Activated T-cell treated with anti-CD3 and anti-CD28 coated beads, Interleukin-2, amount 50 U/mL, for 72 hours (primary cell): ENCODE measurements around the gene EHBP1. TPM values are rescaled to one million over a fixed set of nuclear protein-coding genes. Genes with fewer than 3 reads are reported as not detected.

Experiments used
- ATAC-seq, 2 donors: fragments of 150-1000 bp; cut with Tn5 transposase; replicated peaks in 1 of 2; 2 replicates each; pipeline ENCODE4 v1.10.0; 2021; ENCODE audit warnings: moderate library complexity in 2 of 2, mild to moderate bottlenecking in 1 of 2
- DNase-seq, 2 donors: peaks; one replicate each; pipeline ENCODE4 v3.0.0; 2021 to 2022; ENCODE audit warnings: mixed read lengths in 1 of 2
- H3K27ac Mint-ChIP-seq: one replicate; pipeline ENCODE4 v1.8.0; 2022; ENCODE audit warnings: mild to moderate bottlenecking, moderate library complexity, mixed read lengths
- H3K27me3 Mint-ChIP-seq: one replicate; pipeline ENCODE4 v1.8.0; 2022; ENCODE audit warnings: low read depth, mixed read lengths
- H3K36me3 Mint-ChIP-seq, 2 donors: one replicate each; pipeline ENCODE4 v1.8.0; 2022; ENCODE audit warnings: mixed read lengths in 2 of 2, mild to moderate bottlenecking in 1 of 2; ENCODE audit not compliant: insufficient read depth in 2 of 2
- H3K4me1 Mint-ChIP-seq: one replicate; pipeline ENCODE4 v1.8.0; 2022; ENCODE audit warnings: low read depth, mixed read lengths
- H3K4me3 Mint-ChIP-seq, 2 donors: one replicate each; pipeline ENCODE4 v1.8.0; 2022; ENCODE audit warnings: mild to moderate bottlenecking in 2 of 2, mixed read lengths in 2 of 2, moderate library complexity in 2 of 2
- H3K9me3 Mint-ChIP-seq, 2 donors: one replicate each; pipeline ENCODE4 v1.8.0; 2022; ENCODE audit warnings: mixed read lengths in 2 of 2
- total RNA-seq, 2 donors: library from RNA; stranded (reverse); gene quantifications; one replicate each; pipeline ENCODE4 v1.2.3, GENCODE V29; 2022

The EHBP1 gene
- total RNA-seq, 2 donors from 2014 or later, result 28.8 to 32.0 TPM

DNA sequence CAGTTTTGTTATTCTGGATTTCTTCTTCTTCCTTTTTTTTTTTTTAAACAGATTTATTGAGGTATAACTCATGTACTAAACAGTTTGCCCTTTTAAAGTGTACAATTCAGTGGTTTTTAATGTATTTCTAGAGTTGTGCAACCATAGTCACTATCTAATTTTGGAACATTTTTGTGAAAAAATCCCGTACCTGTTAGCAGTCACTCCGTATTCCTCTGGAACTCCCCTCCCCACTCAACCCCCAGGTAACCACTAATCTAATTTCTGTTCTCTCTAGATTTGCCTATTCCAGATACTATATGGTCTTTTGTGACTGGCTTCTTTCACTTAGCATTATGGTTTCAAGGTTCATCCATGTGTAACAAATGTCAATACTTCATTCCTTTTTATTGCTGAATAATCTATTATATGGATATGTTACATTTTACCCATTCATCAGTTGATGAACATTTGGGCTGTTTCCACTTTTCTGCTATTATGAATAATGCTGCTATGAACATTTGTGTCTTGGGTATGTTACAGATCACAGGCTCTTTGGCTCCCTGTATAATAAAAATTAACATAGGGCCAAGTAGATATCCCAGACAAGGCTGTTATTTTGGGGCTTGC lies 21.9 kb downstream of the EHBP1 start:
- ATAC-seq (no peak), DNase-seq (no peak)
- peaks cover 4% of the 10 kb centered on the region for H3K4me1 Mint-ChIP-seq
- H3K4me3 Mint-ChIP-seq, result no peak overlapping the region
- peaks cover 17 to 20% of the 10 kb centered on the region in 2 donors for H3K36me3 Mint-ChIP-seq
- no peak overlapping the region for H3K27ac Mint-ChIP-seq
- no peaks in the 10 kb centered on the region for H3K27me3 Mint-ChIP-seq
- H3K9me3 Mint-ChIP-seq, result peaks cover 8 to 19% of the 10 kb centered on the region in 2 donors

GRCh38 chr2:62727876-62728566 lies 22.5 kb downstream of the EHBP1 start:
- H3K27me3 Mint-ChIP-seq, result no peaks in the 10 kb centered on the region
- peaks cover 7% of the 10 kb centered on the region for H3K4me1 Mint-ChIP-seq
- no peak for ATAC-seq
- no peak overlapping the region for H3K4me3 Mint-ChIP-seq
- peaks cover 11 to 17% of the 10 kb centered on the region in 2 donors for H3K9me3 Mint-ChIP-seq
- peaks cover 17 to 20% of the 10 kb centered on the region in 2 donors for H3K36me3 Mint-ChIP-seq
- DNase-seq, result no peak
- no peak overlapping the region for H3K27ac Mint-ChIP-seq

DNA sequence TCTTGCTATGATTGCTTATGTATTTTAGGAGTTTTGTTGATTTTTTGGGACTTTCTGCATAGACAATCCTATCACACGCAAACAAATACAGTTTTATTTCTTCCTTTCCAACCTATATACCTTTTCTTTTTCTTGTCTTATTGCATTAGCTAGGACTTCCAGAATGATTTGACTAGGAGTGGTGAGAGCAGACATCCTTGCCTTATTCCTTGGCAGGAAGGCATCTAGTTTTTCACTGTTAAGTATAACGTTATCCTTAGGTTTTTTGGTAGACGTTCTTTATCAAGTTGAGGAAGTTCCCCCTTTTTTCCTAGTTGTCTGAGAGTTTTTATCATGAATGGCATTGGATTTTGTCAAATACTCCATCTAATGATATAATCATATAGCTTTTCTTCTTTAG lies 25.8 kb downstream of the EHBP1 start:
- Mint-ChIP-seq H3K9me3 (peaks cover 11 to 13% of the 10 kb centered on the region in 2 donors), H3K27me3 (no peaks in the 10 kb centered on the region), H3K27ac (no peak overlapping the region), H3K4me1 (peaks cover 9% of the 10 kb centered on the region), H3K4me3 (no peak overlapping the region), H3K36me3 (peaks cover 13 to 17% of the 10 kb centered on the region in 2 donors)
- ATAC-seq, result no peak
- DNase-seq, result no peak

DNA sequence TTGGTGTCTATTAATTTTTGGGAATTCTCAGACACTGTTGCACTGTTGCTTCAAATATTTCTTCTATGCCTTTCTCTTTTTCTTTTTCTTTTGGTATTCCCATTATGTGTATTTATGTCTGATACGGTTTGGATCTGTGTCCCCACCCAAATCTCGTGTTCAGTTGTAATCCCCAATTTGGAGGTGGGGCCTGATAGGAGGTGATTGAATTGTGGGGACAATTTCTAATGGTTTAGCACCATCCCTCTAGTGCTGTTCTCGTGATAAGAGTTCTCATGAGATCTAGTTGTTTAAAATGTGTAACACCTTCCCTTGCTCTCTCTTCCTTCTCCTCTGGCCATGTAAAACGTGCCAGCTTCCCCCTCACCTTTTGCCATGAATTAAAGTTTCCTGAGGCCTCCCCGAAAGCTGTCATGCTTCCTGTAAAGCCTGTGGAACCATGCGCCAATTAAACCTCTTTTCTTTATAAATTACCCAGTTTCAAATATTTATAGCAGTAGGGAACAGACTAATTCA lies 26.8 kb downstream of the EHBP1 start:
- H3K4me1 Mint-ChIP-seq, result peaks cover 6% of the 10 kb centered on the region
- ATAC-seq (no peak), DNase-seq (no peak)
- H3K27me3 Mint-ChIP-seq, result no peaks in the 10 kb centered on the region
- peaks cover 11 to 13% of the 10 kb centered on the region in 2 donors for H3K9me3 Mint-ChIP-seq
- no peak overlapping the region for H3K4me3 Mint-ChIP-seq
- H3K27ac Mint-ChIP-seq, result peak overlapping the region; percentile 69
- H3K36me3 Mint-ChIP-seq, result peaks cover 13 to 17% of the 10 kb centered on the region in 2 donors

- DNase-seq, result no peak
- no peak overlapping the region for H3K27ac Mint-ChIP-seq
Measured at GRCh38 chr2:62733546-62733945, 28.0 kb downstream of the EHBP1 start.

DNA sequence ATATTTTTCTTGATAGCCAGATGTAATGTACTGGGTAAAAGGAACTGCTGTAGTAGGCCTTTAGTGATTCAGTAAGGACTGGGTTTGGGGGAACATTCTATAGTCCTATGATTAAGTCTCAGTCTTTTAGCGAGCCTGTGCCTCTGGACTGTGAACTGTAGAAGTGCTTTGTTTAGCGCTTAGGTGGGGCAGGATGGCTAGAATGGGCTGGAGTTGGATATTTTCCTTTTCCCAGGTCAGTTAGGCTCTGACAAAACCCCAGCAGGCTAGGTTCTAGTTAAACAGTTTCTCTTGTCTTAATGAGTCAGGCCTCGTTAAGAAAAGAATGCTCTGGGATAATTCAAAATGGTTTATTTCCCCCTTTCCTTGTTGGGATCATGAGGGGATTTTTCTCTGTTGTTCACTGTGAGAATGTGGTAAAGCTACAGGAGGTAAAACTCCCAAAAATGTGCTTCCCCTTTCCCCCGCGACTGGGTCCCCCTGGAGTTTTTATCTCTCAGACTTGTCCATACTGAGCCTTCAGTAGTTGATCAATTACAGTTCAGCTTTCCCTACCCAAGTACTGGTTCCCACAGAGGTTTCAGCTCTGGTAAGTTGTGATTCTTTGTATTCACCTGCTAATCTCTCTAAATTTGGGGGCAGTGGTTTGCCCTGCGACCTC lies 31.5 kb downstream of the EHBP1 start:
- H3K4me1 Mint-ChIP-seq, result peaks cover 18% of the 10 kb centered on the region
- H3K4me3 Mint-ChIP-seq, result no peak overlapping the region
- no peak overlapping the region for H3K27ac Mint-ChIP-seq
- no peak for ATAC-seq
- no peaks in the 10 kb centered on the region for H3K27me3 Mint-ChIP-seq
- H3K36me3 Mint-ChIP-seq, result peaks cover 7 to 11% of the 10 kb centered on the region in 2 donors
- peaks cover 5 to 6% of the 10 kb centered on the region in 2 donors for H3K9me3 Mint-ChIP-seq
- no peak for DNase-seq

More at GRCh38 chr2:62733546-62733945, 28.0 kb downstream of the EHBP1 start:
- Mint-ChIP-seq H3K4me3 (no peak overlapping the region), H3K9me3 (peaks cover 11 to 13% of the 10 kb centered on the region in 2 donors), H3K36me3 (peaks cover 13 to 17% of the 10 kb centered on the region in 2 donors), H3K4me1 (peaks cover 11% of the 10 kb centered on the region), H3K27me3 (no peaks in the 10 kb centered on the region)
- no peak for ATAC-seq

GRCh38 chr2:62738981-62739936 lies 33.7 kb downstream of the EHBP1 start:
- Mint-ChIP-seq H3K9me3 (no peaks in the 10 kb centered on the region), H3K4me3 (peak overlapping the region in 1 of 2 donors; percentile 31), H3K27ac (peak overlapping the region; percentile 80), H3K36me3 (no peaks in the 10 kb centered on the region), H3K4me1 (peaks cover 22% of the 10 kb centered on the region), H3K27me3 (no peaks in the 10 kb centered on the region)
- no peak for DNase-seq
- ATAC-seq, result no peak

DNA sequence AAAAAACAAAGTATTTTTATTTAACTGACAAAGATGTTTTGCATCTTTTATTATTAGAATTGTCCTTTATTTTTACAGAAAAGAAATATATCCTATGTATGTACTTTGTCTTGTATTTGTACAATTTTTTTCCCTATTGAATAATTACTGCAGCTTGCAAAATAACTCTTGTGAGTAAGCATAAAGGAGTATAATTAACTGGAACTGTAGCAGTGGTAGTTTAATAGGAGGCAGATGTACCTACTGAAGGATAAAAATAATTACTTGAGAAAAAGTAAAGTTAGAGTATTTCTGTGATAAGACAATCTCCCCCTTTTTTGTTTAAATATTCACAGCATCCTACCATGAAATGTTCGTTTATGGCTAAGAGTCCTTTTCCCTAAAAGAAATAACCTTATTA lies 34.7 kb downstream of the EHBP1 start:
- Mint-ChIP-seq H3K4me1 (peaks cover 22% of the 10 kb centered on the region), H3K36me3 (no peaks in the 10 kb centered on the region), H3K9me3 (no peaks in the 10 kb centered on the region), H3K27ac (no peak overlapping the region), H3K27me3 (no peaks in the 10 kb centered on the region), H3K4me3 (no peak overlapping the region)
- ATAC-seq (no peak), DNase-seq (no peak)

DNA sequence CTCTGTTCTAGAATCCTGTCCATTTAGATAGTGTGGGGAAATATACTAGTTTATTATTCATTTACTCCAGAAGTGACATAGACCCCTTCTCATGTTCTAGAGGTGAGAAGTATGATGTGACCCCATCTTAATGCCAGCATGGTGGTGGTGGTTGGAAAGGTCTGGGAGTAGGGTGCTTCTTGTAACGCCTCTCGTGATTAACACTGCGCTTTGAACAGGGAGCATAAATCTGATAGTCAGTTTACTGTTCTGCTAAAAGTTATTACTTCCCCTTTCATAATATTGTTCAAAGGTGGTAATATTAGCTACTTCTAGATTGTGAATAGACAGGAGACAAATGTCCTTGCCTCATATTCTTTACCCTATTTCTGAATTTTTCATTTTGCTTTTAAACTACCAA lies 35.6 kb downstream of the EHBP1 start:
- H3K36me3 Mint-ChIP-seq, result no peaks in the 10 kb centered on the region
- no peak overlapping the region for H3K4me3 Mint-ChIP-seq
- DNase-seq (no peak), ATAC-seq (no peak)
- H3K27ac Mint-ChIP-seq, result no peak overlapping the region
- peaks cover 22% of the 10 kb centered on the region for H3K4me1 Mint-ChIP-seq
- no peaks in the 10 kb centered on the region for H3K9me3 Mint-ChIP-seq
- H3K27me3 Mint-ChIP-seq, result no peaks in the 10 kb centered on the region

- no peaks in the 10 kb centered on the region for H3K27me3 Mint-ChIP-seq
- DNase-seq (no peak), ATAC-seq (no peak)
- H3K4me1 Mint-ChIP-seq, result peaks cover 22% of the 10 kb centered on the region
- no peak overlapping the region for H3K4me3 Mint-ChIP-seq
- H3K27ac Mint-ChIP-seq, result no peak overlapping the region
- no peaks in the 10 kb centered on the region for H3K36me3 Mint-ChIP-seq
- no peaks in the 10 kb centered on the region for H3K9me3 Mint-ChIP-seq
Measured at GRCh38 chr2:62741954-62742722, 36.6 kb downstream of the EHBP1 start.

DNA sequence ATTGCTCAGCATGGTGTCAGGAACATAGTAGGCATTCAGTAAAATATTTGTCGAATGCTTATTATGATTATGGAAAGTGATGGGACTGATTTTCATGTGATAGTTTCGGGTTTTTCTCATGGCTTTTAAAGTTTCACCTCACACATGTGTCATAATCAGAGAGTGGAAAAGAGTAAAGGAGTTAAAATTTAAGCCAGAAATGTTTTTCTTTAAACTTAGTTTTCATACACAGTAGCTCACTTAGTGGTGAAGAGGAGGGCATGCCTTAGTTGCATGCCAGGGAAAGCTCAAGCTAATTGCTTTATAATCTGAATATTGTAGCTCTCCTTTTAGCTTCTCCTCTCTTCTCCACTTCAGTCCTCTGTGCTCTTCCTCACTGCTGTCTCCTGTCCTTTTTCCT lies 38.0 kb downstream of the EHBP1 start:
- Mint-ChIP-seq H3K27me3 (no peaks in the 10 kb centered on the region), H3K9me3 (no peaks in the 10 kb centered on the region), H3K27ac (no peak overlapping the region), H3K4me3 (no peak overlapping the region), H3K4me1 (peaks cover 17% of the 10 kb centered on the region), H3K36me3 (peaks cover 0 to 3% of the 10 kb centered on the region in 2 donors)
- DNase-seq, result no peak
- ATAC-seq, result no peak

GRCh38 chr2:62744603-62745002 lies 39.1 kb downstream of the EHBP1 start:
- peaks cover 2 to 6% of the 10 kb centered on the region in 2 donors for H3K36me3 Mint-ChIP-seq
- no peaks in the 10 kb centered on the region for H3K9me3 Mint-ChIP-seq
- no peak overlapping the region for H3K27ac Mint-ChIP-seq
- H3K27me3 Mint-ChIP-seq, result no peaks in the 10 kb centered on the region
- DNase-seq (no peak), ATAC-seq (no peak)
- H3K4me3 Mint-ChIP-seq, result no peak overlapping the region
- H3K4me1 Mint-ChIP-seq, result peaks cover 9% of the 10 kb centered on the region
